Measurements from ENCODE around the gene SCN10A. TPM values are rescaled to one million over a fixed set of nuclear protein-coding genes. Genes with fewer than 3 reads are reported as not detected.
A peak's percentile ranks its signal among the peaks of the same experiment; 100 is the strongest.

Gene SCN10A
- total and polyA plus RNA-seq, 2 experiments from 2014 or later, result not detected

GRCh38 chr3:38731522-38731921, 84.5 kb downstream of the SCN10A start:
- Histone ChIP-seq H3K4me2 (ENCODE audit: unreplicated experiment) (no peak overlapping the region), H3K27me3 (replicated peaks; ENCODE audit: insufficient read depth) (0 out of 2 replicates have a peak, but pooled peaks cover 31% of the 10 kb centered on the region), H3K4me1 (ENCODE audit: insufficient read depth) (0 out of 2 replicates have a peak, but pooled peaks cover 7% of the 10 kb centered on the region), H3K4me3 (no peak overlapping the region), H3K79me2 (ENCODE audit: insufficient read depth) (no peaks in the 10 kb centered on the region), H3K9me3 (ENCODE audit: low read depth) (no peaks in the 10 kb centered on the region), H4K20me1 (ENCODE audit: insufficient read depth) (no peaks in the 10 kb centered on the region), H3K9ac (no peak overlapping the region), H3K9me2 (ENCODE audit: insufficient read depth) (no peaks in the 10 kb centered on the region), H3K36me3 (ENCODE audit: low read depth) (no peaks in the 10 kb centered on the region), H2AFZ (no peak overlapping the region), H3F3A (ENCODE audit: insufficient read depth) (no peaks in the 10 kb centered on the region), H3K27ac (no peak overlapping the region)
- DNase-seq, result no peak
- 28 to 41% methylated on average over 3 of the region's 3 CpGs for WGBS, 2 experiments (ENCODE audit: low coverage in 1 of 2, low lambda C conversion rate in 2 of 2, missing lambda C conversion rate in 2 of 2)
- in situ Hi-C loops (cut with MboI), result no loop called here
- TF ChIP-seq EZH2phosphoT487 (IDR thresholded peaks at IDR 0.05; ENCODE audit: insufficient read depth, low read depth), result no peak
- TF ChIP-seq EZH2 (IDR thresholded peaks at IDR 0.05; ENCODE audit: insufficient read depth, poor library complexity, severe bottlenecking), result no peak

GRCh38 chr3:38730281-38730680, 85.7 kb downstream of the SCN10A start:
- H3K4me2 ChIP-seq (ENCODE audit: unreplicated experiment), result no peak overlapping the region

GRCh38 chr3:38728008-38728407, 88.0 kb downstream of the SCN10A start:
- no peak overlapping the region for H3K27ac ChIP-seq
- no peaks in the 10 kb centered on the region for H3K36me3 ChIP-seq (ENCODE audit: low read depth)
- no peaks in the 10 kb centered on the region for H3F3A ChIP-seq (ENCODE audit: insufficient read depth)
- H3K79me2 ChIP-seq (ENCODE audit: insufficient read depth), result no peaks in the 10 kb centered on the region
- no peaks in the 10 kb centered on the region for H3K9me3 ChIP-seq (ENCODE audit: low read depth)
- no peak overlapping the region for H3K4me3 ChIP-seq
- DNase-seq, result no peak
- H3K9me2 ChIP-seq (ENCODE audit: insufficient read depth), result no peaks in the 10 kb centered on the region
- H2AFZ ChIP-seq, result no peak overlapping the region
- no peak overlapping the region for H3K4me2 ChIP-seq (ENCODE audit: unreplicated experiment)
- 0 out of 2 replicates have a peak, but pooled peaks cover 27% of the 10 kb centered on the region for H3K27me3 ChIP-seq (replicated peaks; ENCODE audit: insufficient read depth)
- peaks cover 13% of the 10 kb centered on the region; the same call in 1 of the 2 replicates for H3K4me1 ChIP-seq (ENCODE audit: insufficient read depth)
- in situ Hi-C loops (cut with MboI), result no loop called here
- WGBS, 2 experiments (ENCODE audit: low coverage in 1 of 2, low lambda C conversion rate in 2 of 2, missing lambda C conversion rate in 2 of 2), result 3 to 16% methylated on average over 1 of the region's 1 CpG
- no peaks in the 10 kb centered on the region for H4K20me1 ChIP-seq (ENCODE audit: insufficient read depth)
- H3K9ac ChIP-seq, result no peak overlapping the region
- TF ChIP-seq EZH2phosphoT487 (IDR thresholded peaks at IDR 0.05; ENCODE audit: insufficient read depth, low read depth), result no peak
- no peak for TF ChIP-seq EZH2 (IDR thresholded peaks at IDR 0.05; ENCODE audit: insufficient read depth, poor library complexity, severe bottlenecking)

More at GRCh38 chr3:38730281-38730680, 85.7 kb downstream of the SCN10A start:
- no peaks in the 10 kb centered on the region for H4K20me1 ChIP-seq (ENCODE audit: insufficient read depth)
- no peak overlapping the region for H3K9ac ChIP-seq
- DNase-seq, result peak; percentile 63
- no peak overlapping the region for H2AFZ ChIP-seq
- no peaks in the 10 kb centered on the region for H3K79me2 ChIP-seq (ENCODE audit: insufficient read depth)
- peaks cover 11% of the 10 kb centered on the region; the same call in 1 of the 2 replicates for H3K4me1 ChIP-seq (ENCODE audit: insufficient read depth)
- no peak for TF ChIP-seq EZH2 (IDR thresholded peaks at IDR 0.05; ENCODE audit: insufficient read depth, poor library complexity, severe bottlenecking)
- TF ChIP-seq EZH2phosphoT487 (IDR thresholded peaks at IDR 0.05; ENCODE audit: insufficient read depth, low read depth), result no peak
- H3K9me2 ChIP-seq (ENCODE audit: insufficient read depth), result no peaks in the 10 kb centered on the region
- no peaks in the 10 kb centered on the region for H3K9me3 ChIP-seq (ENCODE audit: low read depth)
- no peaks in the 10 kb centered on the region for H3F3A ChIP-seq (ENCODE audit: insufficient read depth)
- no peak overlapping the region for H3K27ac ChIP-seq
- no peak overlapping the region for H3K4me3 ChIP-seq
- no peaks in the 10 kb centered on the region for H3K36me3 ChIP-seq (ENCODE audit: low read depth)
- 0 out of 2 replicates have a peak, but pooled peaks cover 31% of the 10 kb centered on the region for H3K27me3 ChIP-seq (replicated peaks; ENCODE audit: insufficient read depth)
- in situ Hi-C loops (cut with MboI), result no loop called here

GRCh38 chr3:38726751-38727150, 89.3 kb downstream of the SCN10A start:
- Histone ChIP-seq H3K27me3 (replicated peaks; ENCODE audit: insufficient read depth) (0 out of 2 replicates have a peak, but pooled peaks cover 15% of the 10 kb centered on the region), H3K27ac (no peak overlapping the region), H3K9me2 (ENCODE audit: insufficient read depth) (no peaks in the 10 kb centered on the region), H4K20me1 (ENCODE audit: insufficient read depth) (no peaks in the 10 kb centered on the region), H2AFZ (no peak overlapping the region), H3F3A (ENCODE audit: insufficient read depth) (no peaks in the 10 kb centered on the region), H3K9me3 (ENCODE audit: low read depth) (no peaks in the 10 kb centered on the region), H3K9ac (no peak overlapping the region), H3K4me1 (ENCODE audit: insufficient read depth) (peaks cover 19% of the 10 kb centered on the region; the same call in 1 of the 2 replicates), H3K4me2 (ENCODE audit: unreplicated experiment) (no peak overlapping the region), H3K36me3 (ENCODE audit: low read depth) (no peaks in the 10 kb centered on the region), H3K79me2 (ENCODE audit: insufficient read depth) (no peaks in the 10 kb centered on the region), H3K4me3 (no peak overlapping the region)
- no peak for TF ChIP-seq EZH2 (IDR thresholded peaks at IDR 0.05; ENCODE audit: insufficient read depth, poor library complexity, severe bottlenecking)
- TF ChIP-seq EZH2phosphoT487 (IDR thresholded peaks at IDR 0.05; ENCODE audit: insufficient read depth, low read depth), result no peak
- WGBS, 2 experiments (ENCODE audit: low coverage in 1 of 2, low lambda C conversion rate in 2 of 2, missing lambda C conversion rate in 2 of 2), result 31 to 38% methylated on average over 7 of the region's 7 CpGs
- DNase-seq, result no peak
- in situ Hi-C loops (cut with MboI), result no loop called here
